Measurements from ENCODE around the gene LZTS3. TPM values are rescaled to one million over a fixed set of nuclear protein-coding genes. Genes with fewer than 3 reads are reported as not detected.
"Not testable (repeated sequence)": the region's sequence is repeated elsewhere in the genome, so short reads cannot be mapped to it uniquely, and the experiment has no call there.

LZTS3 gene
- total and polyA plus RNA-seq, 5 experiments from 2014 or later = 2.0 to 26.6 (median 3.8) TPM

GRCh38 chr20:3124773-3125560, 48.4 kb downstream of the LZTS3 start:
- Mint-ChIP-seq H3K4me1 (peaks cover 22 to 48% (median 37%) of the 10 kb centered on the region in 4 donors), H3K36me3 (peaks cover 4 to 13% (median 11%) of the 10 kb centered on the region in 3 donors), H3K27ac (peak overlapping the region in 2 of 10 donors; percentile 25 to 97)
- H3K27me3 Mint-ChIP-seq, POLR2A ChIA-PET, DNase-seq, H3K4me3 Mint-ChIP-seq, H3K9me3 Mint-ChIP-seq, ATAC-seq: not testable (repeated sequence)

- H3K27me3 Mint-ChIP-seq, DNase-seq, H3K4me3 Mint-ChIP-seq, H3K9me3 Mint-ChIP-seq, ATAC-seq: not testable (repeated sequence)
- Mint-ChIP-seq H3K4me1 (peaks cover 25 to 53% (median 38%) of the 10 kb centered on the region in 4 donors), H3K27ac (peak overlapping the region in 9 of 10 donors; percentile 13 to 100 (median 97)), H3K36me3 (peaks cover 4 to 14% (median 11%) of the 10 kb centered on the region in 3 donors)
- POLR2A ChIA-PET = interaction anchor here (1.5 to 4.3 kb wide), 3 partner anchors 31 to 52 kb away, joined by 5 to 25 read pairs (median 5); partner anchors contain the start of gene OXT
These were observed 49.2 kb downstream of the LZTS3 start for GRCh38 chr20:3124163-3124562.

GRCh38 chr20:3123542-3123941, 49.8 kb downstream of the LZTS3 start:
- no peak for DNase-seq
- Mint-ChIP-seq H3K9me3 (peaks cover 0 to 5% (median 2%) of the 10 kb centered on the region in 9 donors), H3K4me3 (peak overlapping the region in 5 of 10 donors; percentile 4 to 88 (median 44)), H3K4me1 (peaks cover 22 to 54% (median 37%) of the 10 kb centered on the region in 4 donors), H3K27ac (peak overlapping the region; percentile 93 to 100 (median 99)), H3K27me3 (no peaks in the 10 kb centered on the region), H3K36me3 (peaks cover 4 to 16% (median 11%) of the 10 kb centered on the region in 3 donors)
- ATAC-seq = no peak
- POLR2A ChIA-PET = interaction anchor here (1.5 to 4.3 kb wide), 4 partner anchors 22 to 52 kb away, joined by 5 to 25 read pairs (median 5); partner anchors contain the start of gene OXT

- Mint-ChIP-seq H3K36me3 (peaks cover 4 to 16% (median 11%) of the 10 kb centered on the region in 3 donors), H3K27ac (peak overlapping the region; percentile 97 to 100 (median 99)), H3K4me1 (peaks cover 22 to 58% (median 39%) of the 10 kb centered on the region in 4 donors), H3K4me3 (peak overlapping the region; percentile 60 to 89 (median 86)), H3K9me3 (peaks cover 0 to 5% (median 2%) of the 10 kb centered on the region in 9 donors), H3K27me3 (no peaks in the 10 kb centered on the region)
- ATAC-seq (no peak), DNase-seq (no peak)
- POLR2A ChIA-PET = interaction anchor here (0.8 to 4.3 kb wide), 9 partner anchors 21 to 470 kb away, joined by 3 to 38 read pairs (median 5); partner anchors contain the start of genes FASTKD5, NOP56 and UBOX5
These were observed 51.3 kb downstream of the LZTS3 start for GRCh38 chr20:3121955-3122610.

- peak in 8 of 10 donors; percentile 20 to 73 (median 54) for DNase-seq
- Mint-ChIP-seq H3K36me3 (peaks cover 4 to 16% (median 11%) of the 10 kb centered on the region in 3 donors), H3K4me1 (peaks cover 22 to 60% (median 39%) of the 10 kb centered on the region in 4 donors), H3K27me3 (no peaks in the 10 kb centered on the region), H3K4me3 (peak overlapping the region; percentile 60 to 89 (median 86)), H3K27ac (peak overlapping the region; percentile 97 to 100 (median 99)), H3K9me3 (peaks cover 0 to 5% (median 2%) of the 10 kb centered on the region in 9 donors)
- ATAC-seq = peak; percentile 88 to 91
- POLR2A ChIA-PET = interaction anchor here (0.6 to 4.3 kb wide), 12 partner anchors 8 to 102 kb away, joined by 3 to 38 read pairs (median 4); partner anchors contain the start of genes FASTKD5 and UBOX5
These were observed 52.0 kb downstream of the LZTS3 start for GRCh38 chr20:3121271-3121911.

- ATAC-seq = no peak
- Mint-ChIP-seq H3K27ac (peak overlapping the region; percentile 57 to 100 (median 82)), H3K4me1 (peaks cover 26 to 70% (median 44%) of the 10 kb centered on the region in 4 donors), H3K4me3 (peak overlapping the region in 1 of 10 donors; percentile 29), H3K36me3 (peaks cover 4 to 18% (median 16%) of the 10 kb centered on the region in 3 donors), H3K9me3 (peaks cover 0 to 5% (median 2%) of the 10 kb centered on the region in 9 donors), H3K27me3 (no peaks in the 10 kb centered on the region)
- POLR2A ChIA-PET = interaction anchor here (0.6 to 3.9 kb wide), 4 partner anchors 25 to 104 kb away, joined by 3 to 38 read pairs (median 6); no protein-coding TSS in a partner anchor
- DNase-seq = no peak
These were observed 54.3 kb downstream of the LZTS3 start for GRCh38 chr20:3119044-3119443.

GRCh38 chr20:3117839-3118379, 55.4 kb downstream of the LZTS3 start:
- Mint-ChIP-seq H3K27ac (peak overlapping the region; percentile 83 to 97 (median 92)), H3K4me3 (peak overlapping the region in 9 of 10 donors; percentile 14 to 52 (median 41)), H3K36me3 (peaks cover 0 to 28% (median 18%) of the 10 kb centered on the region in 3 donors), H3K4me1 (peaks cover 22 to 64% (median 35%) of the 10 kb centered on the region in 4 donors)
- H3K9me3 Mint-ChIP-seq, H3K27me3 Mint-ChIP-seq: not testable (repeated sequence)
- ATAC-seq = peak; percentile 30 to 58
- POLR2A ChIA-PET = interaction anchor here (0.7 to 3.2 kb wide), 5 partner anchors 25 to 69 kb away, joined by 3 to 20 read pairs (median 3); no protein-coding TSS in a partner anchor
- DNase-seq = peak in 9 of 10 donors; percentile 35 to 71 (median 58)

GRCh38 chr20:3116341-3116740, 57.0 kb downstream of the LZTS3 start:
- H3K36me3 Mint-ChIP-seq = peaks cover 0 to 30% (median 11%) of the 10 kb centered on the region in 3 donors
- POLR2A ChIA-PET = interaction anchor here (1.0 to 3.2 kb wide), 2 partner anchors 23 to 56 kb away, joined by 3 to 20 read pairs; no protein-coding TSS in a partner anchor
- H3K27me3 Mint-ChIP-seq = no peaks in the 10 kb centered on the region
- peaks cover 14 to 48% (median 22%) of the 10 kb centered on the region in 4 donors for H3K4me1 Mint-ChIP-seq
- ATAC-seq = no peak
- H3K4me3 Mint-ChIP-seq = no peak overlapping the region
- peak overlapping the region in 7 of 10 donors; percentile 8 to 93 (median 63) for H3K27ac Mint-ChIP-seq
- no peak for DNase-seq
- H3K9me3 Mint-ChIP-seq = peaks cover 0 to under 1% (median 0%) of the 10 kb centered on the region in 9 donors

GRCh38 chr20:3115190-3116107, 57.9 kb downstream of the LZTS3 start:
- DNase-seq = peak in 6 of 10 donors; percentile 10 to 59 (median 40)
- Mint-ChIP-seq H3K27me3 (no peaks in the 10 kb centered on the region), H3K4me1 (peaks cover 12 to 40% (median 16%) of the 10 kb centered on the region in 4 donors), H3K27ac (peak overlapping the region in 7 of 10 donors; percentile 52 to 93 (median 71)), H3K4me3 (peak overlapping the region in 1 of 10 donors; percentile 2), H3K36me3 (peaks cover 0 to 32% (median 11%) of the 10 kb centered on the region in 3 donors), H3K9me3 (no peaks in the 10 kb centered on the region)
- ATAC-seq = peak; percentile 47 to 68
- POLR2A ChIA-PET = interaction anchor here (0.7 to 3.2 kb wide), 7 partner anchors 22 to 314 kb away, joined by 3 to 20 read pairs (median 4); no protein-coding TSS in a partner anchor
